SK-N-SH (cell line): ENCODE data around the gene SEC23A. TPM values are rescaled to one million over a fixed set of nuclear protein-coding genes. Genes with fewer than 3 reads are reported as not detected.

Source experiments
- CTCF ChIA-PET: fragments of 300-600, 350-600 bp; formaldehyde crosslinking; extraction: SDS; loops from one replicate; lab custom pipeline; 2021; lab: Yijun Ruan, JAX
- POLR2A ChIA-PET: fragments of 350-600 bp; sonication (Branson Sonifier 250); formaldehyde crosslinking; extraction: SDS; loops from one replicate; lab custom pipeline; 2020; ENCODE audit warnings: antibody characterized with exemption, inconsistent platforms; lab: Yijun Ruan, JAX
- DNase-seq: peaks from one replicate; pipeline ENCODE4 v3.0.0; 2012
- H2AFZ ChIP-seq: fragments of 200-600 bp; sonication (generic); 2 replicates; pipeline ENCODE4 v1.8.1; 2016; ENCODE audit warnings: antibody characterized with exemption, mild to moderate bottlenecking, low read depth
- H3F3A ChIP-seq: fragments of 200-600 bp; sonication (generic); replicated peaks from 2 replicates; pipeline ENCODE3; 2016; ENCODE audit warnings: antibody characterized with exemption, mild to moderate bottlenecking; ENCODE audit not compliant: insufficient read depth
- H3K27ac ChIP-seq, 2 experiments: fragments of 200-500 bp in 1 of 2; fragments of 200-600 bp in 1 of 2; sonication (Bioruptor generic) in 1 of 2; sonication (generic), shearing (Covaris generic) in 1 of 2; 2 replicates each; pipeline versions ENCODE4 v1.5.1 to v1.6.1; 2014 to 2016; ENCODE audit warnings: low read depth in 2 of 2, inconsistent platforms in 1 of 2, low read length in 1 of 2, mild to moderate bottlenecking in 1 of 2, mixed read lengths in 1 of 2
- H3K27me3 ChIP-seq: fragments of 200-600 bp; sonication (generic), shearing (Covaris generic); 2 replicates; pipeline ENCODE4 v1.6.1; 2016; ENCODE audit warnings: mixed run types; ENCODE audit not compliant: insufficient read depth
- H3K36me3 ChIP-seq, 2 experiments: fragments of 200-500 bp in 1 of 2; fragments of 200-600 bp in 1 of 2; sonication (Bioruptor generic) in 1 of 2; sonication (generic) in 1 of 2; replicated peaks in 1 of 2; 2 replicates each; pipeline versions ENCODE3 to v1.5.1; 2014 to 2016; ENCODE audit warnings: low read length in 1 of 2, mild to moderate bottlenecking in 1 of 2; ENCODE audit not compliant: insufficient read depth in 2 of 2, control insufficient read depth in 1 of 2
- H3K4me1 ChIP-seq, 2 experiments: fragments of 200-500 bp in 1 of 2; fragments of 200-600 bp in 1 of 2; sonication (Bioruptor generic) in 1 of 2; sonication (generic), shearing (Covaris generic) in 1 of 2; 2 replicates each; pipeline versions ENCODE4 v1.5.1 to v1.6.1; 2014 to 2016; ENCODE audit warnings: low read depth in 1 of 2, low read length in 1 of 2, mixed run types in 1 of 2; ENCODE audit not compliant: insufficient read depth in 2 of 2, control insufficient read depth in 1 of 2
- H3K4me2 ChIP-seq: fragments of 200-600 bp; sonication (generic), shearing (Covaris generic); 2 replicates; pipeline ENCODE4 v1.6.1; 2017; ENCODE audit warnings: mixed run types
- H3K4me3 ChIP-seq, 2 experiments: fragments of 200-500 bp in 1 of 2; fragments of 200-600 bp in 1 of 2; sonication (Bioruptor generic) in 1 of 2; sonication (generic), shearing (Covaris generic) in 1 of 2; 2 replicates each; pipeline versions ENCODE4 v1.5.1 to v1.8.1; 2014 to 2016; ENCODE audit warnings: low read depth in 2 of 2, inconsistent platforms in 1 of 2, low read length in 1 of 2, mild to moderate bottlenecking in 1 of 2, mixed read lengths in 1 of 2, moderate library complexity in 1 of 2
- H3K79me2 ChIP-seq: fragments of 200-600 bp; sonication (generic); 2 replicates; pipeline ENCODE4 v1.8.1; 2017; ENCODE audit warnings: mild to moderate bottlenecking; ENCODE audit not compliant: insufficient read depth
- H3K9ac ChIP-seq: fragments of 200-600 bp; sonication (generic); 2 replicates; pipeline ENCODE4 v1.6.1; 2017; ENCODE audit warnings: mixed run types
- H3K9me2 ChIP-seq: fragments of 200-600 bp; sonication (generic); 2 replicates; pipeline ENCODE4 v1.6.1; 2017; ENCODE audit warnings: mixed run types
- H3K9me3 ChIP-seq: fragments of 200-600 bp; sonication (generic); 2 replicates; pipeline ENCODE4 v1.6.1; 2017; ENCODE audit warnings: mixed run types, mild to moderate bottlenecking, moderate library complexity
- H4K20me1 ChIP-seq: fragments of 200-600 bp; sonication (generic); 2 replicates; pipeline ENCODE4 v1.6.1; 2017; ENCODE audit warnings: mild to moderate bottlenecking, mixed run types; ENCODE audit not compliant: insufficient read depth
- CHD2 ChIP-seq: fragments of 150-350 bp; IDR thresholded peaks from 2 replicates; pipeline ENCODE4 v1.6.1; 2018; ENCODE audit warnings: low read length; ENCODE audit not compliant: partially characterized antibody
- CTCF ChIP-seq: fragments of 200-600 bp; sonication (generic); IDR thresholded peaks from 2 replicates; pipeline ENCODE4 v1.6.1; 2017; ENCODE audit warnings: antibody characterized with exemption, mild to moderate bottlenecking, moderate library complexity
- ELF1 ChIP-seq: IDR thresholded peaks from 2 replicates; pipeline ENCODE4 v1.4.0; 2012
- EP300 ChIP-seq, 2 experiments: IDR thresholded peaks; 2 replicates each; pipeline versions ENCODE4 v1.4.0 to v1.6.1; 2012; ENCODE audit warnings: borderline replicate concordance in 1 of 2, low read depth in 1 of 2, low read length in 1 of 2
- EZH2phosphoT487 ChIP-seq: fragments of 200-600 bp; sonication (generic); IDR thresholded peaks from 2 replicates; pipeline ENCODE4 v1.6.1; 2017; ENCODE audit warnings: low read depth, mixed run types, mild to moderate bottlenecking, antibody characterized with exemption, moderate library complexity, borderline replicate concordance
- JUND ChIP-seq: IDR thresholded peaks from 2 replicates; pipeline ENCODE4 v1.4.0; 2012
- MEF2A ChIP-seq: IDR thresholded peaks from 2 replicates; pipeline ENCODE4 v1.4.0; 2012; ENCODE audit warnings: low read depth, borderline replicate concordance
- NRF1 ChIP-seq: IDR thresholded peaks from 2 replicates; pipeline ENCODE4 v1.6.1; 2012; ENCODE audit warnings: low read depth, mild to moderate bottlenecking, low read length
- POLR2AphosphoS5 ChIP-seq: IDR thresholded peaks from 2 replicates; pipeline ENCODE4 v1.6.1; 2012; ENCODE audit warnings: low read depth, low read length
- RAD21 ChIP-seq: IDR thresholded peaks from 2 replicates; pipeline ENCODE4 v1.6.1; 2012; ENCODE audit warnings: mild to moderate bottlenecking, low read length
- RCOR1 ChIP-seq: fragments of 150-350 bp; IDR thresholded peaks from 2 replicates; pipeline ENCODE4 v1.6.1; 2017; ENCODE audit warnings: antibody characterized with exemption, low read length
- REST ChIP-seq: IDR thresholded peaks from 2 replicates; pipeline ENCODE4 v1.6.1; 2012; ENCODE audit warnings: mild to moderate bottlenecking, low read depth, low read length, moderate library complexity
- RFX5 ChIP-seq: IDR thresholded peaks from 2 replicates; pipeline ENCODE4 v1.6.1; 2012; ENCODE audit warnings: mild to moderate bottlenecking, improper control_type of control experiment, low read length
- RXRA ChIP-seq: IDR thresholded peaks from 2 replicates; pipeline ENCODE4 v1.4.0; 2012; ENCODE audit warnings: low read depth, mild to moderate bottlenecking, borderline replicate concordance
- SIN3A ChIP-seq: IDR thresholded peaks from 2 replicates; pipeline ENCODE4 v1.6.1; 2012; ENCODE audit warnings: low read depth, mild to moderate bottlenecking, low read length, moderate library complexity, borderline replicate concordance
- SMC3 ChIP-seq: IDR thresholded peaks from 2 replicates; pipeline ENCODE4 v1.6.1; 2012; ENCODE audit warnings: low read depth, low read length, improper control_type of control experiment
- TAF1 ChIP-seq: IDR thresholded peaks from 2 replicates; pipeline ENCODE4 v1.6.1; 2012; ENCODE audit warnings: low read depth, mild to moderate bottlenecking, low read length, moderate library complexity, borderline replicate concordance
- USF2 ChIP-seq: fragments of 150-350 bp; IDR thresholded peaks from 2 replicates; pipeline ENCODE4 v1.6.1; 2017; ENCODE audit warnings: antibody characterized with exemption, low read length, low read depth, borderline replicate concordance
- YY1 ChIP-seq: IDR thresholded peaks from 2 replicates; pipeline ENCODE4 v1.4.0; 2012; ENCODE audit warnings: low read depth, mild to moderate bottlenecking
- WGBS: methylation state at CpG from one replicate; pipeline ENCODE4 v1.1.6; 2017; ENCODE audit warnings: low lambda C conversion rate; 5-methylcytosine and 5-hydroxymethylcytosine counted together
- polyA plus RNA-seq, 3 experiments: library from polyadenylated mRNA; depleted of rRNA; stranded (reverse); fragments of >200 nt; gene quantifications; 2 replicates each; pipeline ENCODE4 v1.2.3, GENCODE V29; 2012
- TF ChIP-seq, protein P1 (sequence below): IDR thresholded peaks from 2 replicates; pipeline ENCODE4 v1.4.0; 2012; ENCODE audit warnings: low read depth, borderline replicate concordance

Gene SEC23A
- polyA plus RNA-seq, 1 of the 3 experiments (the other 2 are of a cell fraction): 30.0 TPM

GRCh38 chr14:38999949-39000348 is 103.1 kb downstream of the SEC23A start:
- Histone ChIP-seq H3K9me3 (no peaks in the 10 kb centered on the region), H3K36me3 (no peaks in the 10 kb centered on the region), H2AFZ (no peak overlapping the region), H4K20me1 (no peaks in the 10 kb centered on the region), H3F3A (no peaks in the 10 kb centered on the region), H3K79me2 (no peaks in the 10 kb centered on the region), H3K4me3 (no peak overlapping the region), H3K9me2 (no peaks in the 10 kb centered on the region), H3K9ac (no peak overlapping the region), H3K27me3 (no peaks in the 10 kb centered on the region), H3K4me1 (no peaks in the 10 kb centered on the region; a peak in 1 of 4 replicates), H3K27ac (no peak overlapping the region), H3K4me2 (no peak overlapping the region)
- ChIA-PET POLR2A (no interaction called here), CTCF (interaction anchor here (2.4 kb wide), 1 partner anchor 15 kb away, joined by 7 read pairs; no protein-coding TSS in a partner anchor)
- 89% methylated on average over 1 of the region's 1 CpG for WGBS
- TF ChIP-seq, protein P1, sequence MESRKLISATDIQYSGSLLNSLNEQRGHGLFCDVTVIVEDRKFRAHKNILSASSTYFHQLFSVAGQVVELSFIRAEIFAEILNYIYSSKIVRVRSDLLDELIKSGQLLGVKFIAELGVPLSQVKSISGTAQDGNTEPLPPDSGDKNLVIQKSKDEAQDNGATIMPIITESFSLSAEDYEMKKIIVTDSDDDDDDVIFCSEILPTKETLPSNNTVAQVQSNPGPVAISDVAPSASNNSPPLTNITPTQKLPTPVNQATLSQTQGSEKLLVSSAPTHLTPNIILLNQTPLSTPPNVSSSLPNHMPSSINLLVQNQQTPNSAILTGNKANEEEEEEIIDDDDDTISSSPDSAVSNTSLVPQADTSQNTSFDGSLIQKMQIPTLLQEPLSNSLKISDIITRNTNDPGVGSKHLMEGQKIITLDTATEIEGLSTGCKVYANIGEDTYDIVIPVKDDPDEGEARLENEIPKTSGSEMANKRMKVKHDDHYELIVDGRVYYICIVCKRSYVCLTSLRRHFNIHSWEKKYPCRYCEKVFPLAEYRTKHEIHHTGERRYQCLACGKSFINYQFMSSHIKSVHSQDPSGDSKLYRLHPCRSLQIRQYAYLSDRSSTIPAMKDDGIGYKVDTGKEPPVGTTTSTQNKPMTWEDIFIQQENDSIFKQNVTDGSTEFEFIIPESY: no peak
- no peak for DNase-seq

DNA sequence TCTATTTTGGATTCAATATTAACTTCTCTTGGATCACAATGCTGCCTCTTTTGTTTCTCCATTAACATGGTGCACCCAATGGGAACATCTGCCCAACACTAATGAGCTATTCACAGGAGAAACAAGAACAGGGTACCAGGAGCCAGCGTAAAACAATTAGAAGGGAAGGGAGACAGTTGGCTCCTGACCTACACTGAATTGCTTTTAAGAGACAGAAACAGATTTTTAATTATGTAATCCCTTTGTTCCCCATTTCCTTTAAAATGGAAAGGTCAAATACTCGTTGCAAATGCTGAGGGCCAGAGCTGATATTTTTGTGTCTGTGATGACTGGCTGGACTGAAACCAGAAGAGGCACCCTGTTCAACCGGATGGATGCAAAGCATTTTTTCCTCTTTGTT is 108.3 kb downstream of the SEC23A start:
- POLR2A ChIA-PET: no interaction called here
- no peak overlapping the region for H3K4me3 ChIP-seq
- H3K27me3 ChIP-seq: no peaks in the 10 kb centered on the region
- no peak overlapping the region for H3K27ac ChIP-seq
- TF ChIP-seq CTCF (no peak), SIN3A (no peak), ELF1 (no peak), POLR2AphosphoS5 (no peak), TAF1 (no peak), RXRA (no peak), MEF2A (no peak), USF2 (no peak), RCOR1 (no peak), NRF1 (no peak), SMC3 (no peak), REST (no peak), RAD21 (no peak), CHD2 (no peak), EP300 (IDR thresholded peaks at IDR 0.05; ENCODE audit: borderline replicate concordance in 1 of 2, low read depth in 1 of 2, low read length in 1 of 2) (no peak), JUND (no peak), YY1 (no peak), EZH2phosphoT487 (no peak), RFX5 (no peak)
- no peak overlapping the region for H3K9ac ChIP-seq
- no peak overlapping the region for H2AFZ ChIP-seq
- no peaks in the 10 kb centered on the region for H3K9me3 ChIP-seq
- H3K36me3 ChIP-seq: no peaks in the 10 kb centered on the region
- WGBS: 25% methylated on average over 3 of the region's 3 CpGs
- H3K4me2 ChIP-seq: no peak overlapping the region
- H3K79me2 ChIP-seq: no peaks in the 10 kb centered on the region
- CTCF ChIA-PET: interaction anchor here (0.7 kb wide), 1 partner anchor 11 kb away, joined by 3 read pairs; no protein-coding TSS in a partner anchor
- no peak for DNase-seq
- H3F3A ChIP-seq: no peaks in the 10 kb centered on the region
- no peaks in the 10 kb centered on the region for H4K20me1 ChIP-seq
- no peaks in the 10 kb centered on the region for H3K9me2 ChIP-seq
- no peaks in the 10 kb centered on the region; a peak in 1 of 4 replicates for H3K4me1 ChIP-seq
